HG02798 (cell line): Measurements from ENCODE around the gene GLB1L.
"Not testable (repeated sequence)": the region's sequence is repeated elsewhere in the genome, so short reads cannot be mapped to it uniquely, and the experiment has no call there.

ENCODE experiments used
- ATAC-seq: cut with Tn5 transposase; IDR thresholded peaks from one replicate; pipeline ENCODE4 v1.9.1; 2021; ENCODE audit warnings: mild to moderate bottlenecking; ENCODE audit not compliant: unreplicated experiment, poor library complexity

Gene GLB1L

GRCh38 chr2:219209236-219210195 is 35.7 kb downstream of the GLB1L start:
- no peak for ATAC-seq

GRCh38 chr2:219207884-219208740 is 37.1 kb downstream of the GLB1L start:
- ATAC-seq = no peak

- ATAC-seq = no peak
These were observed 37.9 kb downstream of the GLB1L start for GRCh38 chr2:219207134-219207883.

GRCh38 chr2:219206328-219207133 is 38.7 kb downstream of the GLB1L start, which contains the start of gene ZFAND2B:
Gene ZFAND2B, plus strand, starts transcription at chr2:219206782. Its CDS starts 206 bp downstream, at chr2:219206988.
- ATAC-seq = peak; percentile 98

- no peak for ATAC-seq
These were observed 39.3 kb downstream of the GLB1L start for GRCh38 chr2:219205981-219206327.

- no peak for ATAC-seq
These were observed 40.1 kb downstream of the GLB1L start for GRCh38 chr2:219205165-219205538.

- no peak for ATAC-seq
These were observed 40.6 kb downstream of the GLB1L start for GRCh38 chr2:219204425-219205164.

GRCh38 chr2:219201331-219201730 is 43.9 kb downstream of the GLB1L start:
- not testable (repeated sequence) for ATAC-seq

- ATAC-seq = not testable (repeated sequence)
These were observed 44.5 kb downstream of the GLB1L start for GRCh38 chr2:219200502-219201326.

- no peak for ATAC-seq
These were observed 45.6 kb downstream of the GLB1L start for GRCh38 chr2:219199470-219200211.

GRCh38 chr2:219198974-219199373 is 46.3 kb downstream of the GLB1L start:
- ATAC-seq = no peak

- no peak for ATAC-seq
These were observed 47.9 kb downstream of the GLB1L start for GRCh38 chr2:219197388-219197787.

- no peak for ATAC-seq
These were observed 58.3 kb downstream of the GLB1L start for GRCh38 chr2:219186754-219187456.
